SK-N-MC (cell line): ENCODE results near the gene TEKT4.

Experiments used
- EZH2 ChIP-seq: fragments of 200-600 bp; sonication (generic); IDR thresholded peaks from one replicate; pipeline ENCODE4 v1.6.1; 2017; ENCODE audit warnings: antibody characterized with exemption
- POLR2AphosphoS5 ChIP-seq: IDR thresholded peaks from 2 replicates; pipeline ENCODE4 v1.6.1; 2012; ENCODE audit warnings: mild to moderate bottlenecking, low read depth, low read length, borderline replicate concordance

DNA sequence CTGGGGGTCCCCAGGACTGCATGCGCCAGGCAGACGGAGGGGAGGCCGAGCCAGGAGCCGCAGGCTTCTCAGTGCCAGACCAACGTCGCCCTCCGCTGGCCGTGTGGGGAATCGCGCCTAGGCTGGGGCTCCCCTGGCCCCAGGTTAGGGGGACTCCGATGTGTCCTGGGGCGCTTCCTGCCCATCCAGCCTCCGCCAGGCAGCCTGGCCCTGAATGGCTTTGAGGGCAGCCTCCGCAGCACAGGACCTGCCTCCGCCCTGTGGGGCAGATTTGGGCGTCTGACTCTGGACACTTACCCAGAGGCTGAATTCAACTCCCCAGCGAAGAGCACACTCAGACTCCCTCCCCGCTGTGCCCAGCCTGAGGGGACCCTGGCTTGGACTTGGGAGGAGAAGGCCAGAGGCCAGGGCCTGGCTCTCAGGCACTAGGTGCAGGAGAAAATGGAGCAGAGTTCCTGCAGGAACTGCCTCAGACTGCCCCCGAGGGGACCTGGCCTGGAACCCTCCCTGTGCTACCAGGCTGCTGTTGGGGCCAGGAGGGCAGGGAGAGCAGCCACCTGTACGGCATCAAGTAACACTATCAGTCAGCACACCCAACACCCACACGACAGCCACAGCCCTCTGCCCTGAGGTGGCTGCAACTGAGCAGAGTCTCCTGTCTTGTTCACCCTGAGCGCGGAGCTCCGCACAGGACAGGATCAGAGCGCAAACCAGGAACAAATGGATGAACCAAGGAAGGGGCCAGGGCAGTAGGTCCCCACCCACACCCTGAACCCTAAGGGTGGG lies 597 bp upstream of the TEKT4 start:
- TF ChIP-seq EZH2, result no peak
- TF ChIP-seq POLR2AphosphoS5, result no peak
